Progenitor cell of endocrine pancreas (in vitro differentiated cells): Measurements from ENCODE around the gene TRABD. TPM values are rescaled to one million over a fixed set of nuclear protein-coding genes. Genes with fewer than 3 reads are reported as not detected.

ENCODE experiments used
- DNase-seq: peaks from one replicate; pipeline ENCODE4 v3.0.0; 2021; ENCODE audit warnings: low spot score; ENCODE audit not compliant: unreplicated experiment
- H3K27ac Mint-ChIP-seq: 2 replicates; pipeline ENCODE4 v1.8.0; 2021; ENCODE audit warnings: mild to moderate bottlenecking, moderate library complexity, mixed read lengths
- H3K27me3 Mint-ChIP-seq: 2 replicates; pipeline ENCODE4 v1.8.0; 2021; ENCODE audit warnings: mixed read lengths
- H3K36me3 Mint-ChIP-seq: 2 replicates; pipeline ENCODE4 v1.8.0; 2022; ENCODE audit warnings: mixed read lengths; ENCODE audit not compliant: insufficient read depth
- H3K4me1 Mint-ChIP-seq: 2 replicates; pipeline ENCODE4 v1.8.0; 2021; ENCODE audit warnings: low read depth, mixed read lengths
- H3K4me3 Mint-ChIP-seq: 2 replicates; pipeline ENCODE4 v1.8.0; 2021; ENCODE audit warnings: low read depth, mild to moderate bottlenecking, moderate library complexity, mixed read lengths
- H3K9me3 Mint-ChIP-seq: 2 replicates; pipeline ENCODE4 v1.8.0; 2021; ENCODE audit warnings: low read depth, mixed read lengths
- total RNA-seq: library from RNA; stranded (reverse); gene quantifications from 2 replicates; pipeline ENCODE4 v1.2.1, GENCODE V29; 2021
- TF ChIP-seq, protein P1 (sequence below): fragments of 200-600 bp; sonication (generic); IDR thresholded peaks from one replicate; pipeline ENCODE4 v1.5.0; 2021; ENCODE audit warnings: antibody characterized with exemption, mild to moderate bottlenecking; ENCODE audit not compliant: unreplicated experiment

TRABD gene
- total RNA-seq, 1 donor from 2014 or later: 39.4 TPM

- peaks cover 6% of the 10 kb centered on the region for H3K36me3 Mint-ChIP-seq
- H3K27ac Mint-ChIP-seq: no peak overlapping the region
- no peak overlapping the region for H3K4me3 Mint-ChIP-seq
- DNase-seq: no peak
- H3K27me3 Mint-ChIP-seq: peaks cover 5% of the 10 kb centered on the region
- TF ChIP-seq, protein P1, sequence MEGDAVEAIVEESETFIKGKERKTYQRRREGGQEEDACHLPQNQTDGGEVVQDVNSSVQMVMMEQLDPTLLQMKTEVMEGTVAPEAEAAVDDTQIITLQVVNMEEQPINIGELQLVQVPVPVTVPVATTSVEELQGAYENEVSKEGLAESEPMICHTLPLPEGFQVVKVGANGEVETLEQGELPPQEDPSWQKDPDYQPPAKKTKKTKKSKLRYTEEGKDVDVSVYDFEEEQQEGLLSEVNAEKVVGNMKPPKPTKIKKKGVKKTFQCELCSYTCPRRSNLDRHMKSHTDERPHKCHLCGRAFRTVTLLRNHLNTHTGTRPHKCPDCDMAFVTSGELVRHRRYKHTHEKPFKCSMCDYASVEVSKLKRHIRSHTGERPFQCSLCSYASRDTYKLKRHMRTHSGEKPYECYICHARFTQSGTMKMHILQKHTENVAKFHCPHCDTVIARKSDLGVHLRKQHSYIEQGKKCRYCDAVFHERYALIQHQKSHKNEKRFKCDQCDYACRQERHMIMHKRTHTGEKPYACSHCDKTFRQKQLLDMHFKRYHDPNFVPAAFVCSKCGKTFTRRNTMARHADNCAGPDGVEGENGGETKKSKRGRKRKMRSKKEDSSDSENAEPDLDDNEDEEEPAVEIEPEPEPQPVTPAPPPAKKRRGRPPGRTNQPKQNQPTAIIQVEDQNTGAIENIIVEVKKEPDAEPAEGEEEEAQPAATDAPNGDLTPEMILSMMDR: no peak
- peaks cover 1% of the 10 kb centered on the region for H3K4me1 Mint-ChIP-seq
- H3K9me3 Mint-ChIP-seq: no peaks in the 10 kb centered on the region
These were observed 4.8 kb upstream of the TRABD start for GRCh38 chr22:50180727-50181521.

DNA sequence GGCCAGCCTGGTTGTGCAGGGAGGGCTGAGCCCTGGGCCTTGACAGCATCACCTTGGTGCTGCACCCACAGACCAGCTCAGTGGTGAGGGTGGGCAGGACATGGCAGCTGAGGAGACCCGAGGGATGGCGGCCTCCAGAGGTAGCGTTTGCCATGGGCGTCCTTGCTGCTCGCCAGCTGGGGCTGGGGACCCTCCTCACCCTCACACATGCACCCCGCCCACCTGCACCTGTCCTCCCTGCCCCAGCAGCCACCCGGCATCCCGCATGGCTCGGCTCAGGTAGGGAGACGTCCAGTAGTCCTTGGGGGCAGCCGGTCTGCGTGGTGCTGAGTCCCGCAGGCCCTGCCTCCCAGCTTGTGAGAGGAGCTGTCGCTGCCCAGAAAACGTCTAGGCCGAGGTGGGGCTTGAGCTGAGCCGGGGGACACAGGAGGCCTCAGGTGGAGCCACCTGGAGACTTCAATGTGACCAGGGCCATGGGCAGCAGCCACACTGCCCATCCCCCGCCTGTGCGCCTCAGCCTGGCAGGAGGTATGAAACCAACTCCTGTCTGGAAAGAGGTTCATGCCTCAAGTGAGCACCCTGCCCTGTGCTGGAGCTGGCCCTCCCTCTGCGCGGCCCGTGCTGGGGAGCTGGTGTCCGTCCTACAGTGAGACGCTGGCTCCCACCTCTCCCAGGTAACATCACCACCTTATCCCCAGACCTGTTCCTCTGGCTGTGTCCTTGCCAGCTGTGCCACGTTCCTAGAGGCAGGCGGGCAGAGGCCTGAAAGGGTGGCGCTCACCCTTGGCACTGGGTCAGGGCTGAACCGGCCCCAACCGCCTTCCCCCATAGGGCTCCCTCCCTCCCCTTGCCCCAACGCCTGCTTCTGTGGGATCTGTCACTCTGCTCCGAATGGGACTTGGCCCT lies 3.3 kb upstream of the TRABD start:
- Mint-ChIP-seq H3K27ac (no peak overlapping the region), H3K4me1 (peaks cover 4% of the 10 kb centered on the region), H3K4me3 (no peak overlapping the region), H3K9me3 (no peaks in the 10 kb centered on the region), H3K27me3 (peaks cover 5% of the 10 kb centered on the region), H3K36me3 (peaks cover 4% of the 10 kb centered on the region)
- no peak for DNase-seq
- TF ChIP-seq, protein P1: no peak

DNA sequence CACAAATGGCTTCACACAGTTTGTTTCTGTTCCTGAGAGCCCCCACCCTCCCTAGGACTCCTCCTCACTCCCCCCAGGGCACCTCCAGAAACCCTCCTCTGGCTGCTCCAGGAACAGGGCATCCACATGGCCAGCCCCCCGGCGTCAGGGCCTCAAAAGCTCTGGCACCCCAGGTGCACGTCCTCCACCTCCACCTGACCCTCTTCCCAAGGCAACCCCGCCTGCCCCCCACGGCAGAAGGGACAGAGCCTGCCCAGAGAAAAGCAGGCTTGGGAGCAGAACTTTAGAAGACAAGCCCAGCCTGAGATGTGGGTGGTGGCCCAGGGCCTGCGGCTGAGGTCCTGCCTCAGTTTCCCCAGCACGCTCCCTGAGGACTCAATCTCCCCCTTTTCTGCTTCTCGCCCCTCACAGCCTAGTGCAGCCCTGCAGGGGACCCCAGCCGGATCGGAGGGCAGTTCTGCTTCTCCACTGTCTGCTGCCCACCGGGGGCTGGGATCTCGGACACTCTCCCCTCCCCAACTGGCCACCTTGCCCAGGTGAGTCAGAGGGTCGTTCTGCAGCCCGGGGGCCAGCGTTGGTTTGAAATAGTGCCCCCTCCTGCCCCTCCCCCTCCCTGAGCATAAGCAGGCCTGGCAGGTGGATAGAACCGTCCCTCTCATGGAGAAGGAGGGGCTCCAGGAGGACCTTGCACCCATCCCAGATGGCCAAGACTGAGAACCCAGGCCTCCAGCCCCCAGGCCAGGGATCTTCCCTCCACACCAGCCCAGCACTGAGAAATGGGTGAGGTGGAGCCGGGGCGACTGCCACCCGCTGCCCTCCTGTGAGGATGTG lies 2.4 kb upstream of the TRABD start:
- Mint-ChIP-seq H3K27ac (no peak overlapping the region), H3K9me3 (no peaks in the 10 kb centered on the region), H3K27me3 (peaks cover 5% of the 10 kb centered on the region), H3K4me3 (no peak overlapping the region), H3K4me1 (peaks cover 4% of the 10 kb centered on the region), H3K36me3 (peaks cover 2% of the 10 kb centered on the region)
- DNase-seq: no peak
- TF ChIP-seq, protein P1: no peak

- peak overlapping the region; percentile 42 for H3K4me3 Mint-ChIP-seq
- DNase-seq: no peak
- H3K9me3 Mint-ChIP-seq: no peaks in the 10 kb centered on the region
- peaks cover 5% of the 10 kb centered on the region for H3K27me3 Mint-ChIP-seq
- H3K36me3 Mint-ChIP-seq: peaks cover 2% of the 10 kb centered on the region
- peaks cover 4% of the 10 kb centered on the region for H3K4me1 Mint-ChIP-seq
- TF ChIP-seq, protein P1: peak; percentile 11
- no peak overlapping the region for H3K27ac Mint-ChIP-seq
These were observed 1.5 kb upstream of the TRABD start for GRCh38 chr22:50184004-50184901.
